Neural cell (in vitro differentiated cells): ENCODE measurements around the gene BET1L. TPM values are rescaled to one million over a fixed set of nuclear protein-coding genes. Genes with fewer than 3 reads are reported as not detected.

Experiments
- H2AFZ ChIP-seq: fragments of 200-600, 300-800 bp; sonication (generic), shearing (Covaris generic); 2 replicates; pipeline ENCODE4 v1.6.0; 2014; ENCODE audit warnings: low read depth, mild to moderate bottlenecking, antibody characterized with exemption, low read length, moderate library complexity
- H3F3A ChIP-seq: fragments of 200-600 bp; shearing (Covaris generic); 2 replicates; pipeline ENCODE4 v1.6.1; 2016; ENCODE audit warnings: mild to moderate bottlenecking, moderate library complexity, mixed read lengths, antibody characterized with exemption, low read length; ENCODE audit not compliant: insufficient read depth, poor library complexity, severe bottlenecking
- H3K27ac ChIP-seq: fragments of 200-600, 300-800 bp; sonication (generic), shearing (Covaris generic); 2 replicates; pipeline ENCODE4 v1.5.1; 2014; ENCODE audit warnings: mild to moderate bottlenecking, low read length, moderate library complexity
- H3K27me3 ChIP-seq: fragments of 300-800, 200-600 bp; sonication (generic), shearing (Covaris generic); 2 replicates; pipeline ENCODE4 v1.6.0; 2014; ENCODE audit warnings: mild to moderate bottlenecking, low read depth, low read length, moderate library complexity; ENCODE audit not compliant: insufficient read depth
- H3K36me3 ChIP-seq: fragments of 300-800, 200-600 bp; sonication (generic), shearing (Covaris generic); 2 replicates; pipeline ENCODE4 v1.5.1; 2014; ENCODE audit warnings: mild to moderate bottlenecking, antibody characterized with exemption, low read length, moderate library complexity; ENCODE audit not compliant: insufficient read depth
- H3K4me2 ChIP-seq: fragments of 300-800, 200-600 bp; sonication (generic), shearing (Covaris generic); 2 replicates; pipeline ENCODE4 v1.6.0; 2014; ENCODE audit warnings: mild to moderate bottlenecking, low read length
- H3K4me3 ChIP-seq: fragments of 300-800, 200-600 bp; sonication (generic), shearing (Covaris generic); 2 replicates; pipeline ENCODE4 v1.5.1; 2014; ENCODE audit warnings: mild to moderate bottlenecking, low read length, moderate library complexity
- H3K79me2 ChIP-seq: fragments of 200-600 bp; shearing (Covaris generic); replicated peaks from 2 replicates; pipeline ENCODE4 v1.6.0; 2014; ENCODE audit warnings: mild to moderate bottlenecking, low read length, moderate library complexity; ENCODE audit not compliant: insufficient read depth
- H3K9ac ChIP-seq: fragments of 300-800, 200-600 bp; sonication (generic), shearing (Covaris generic); 2 replicates; pipeline ENCODE4 v1.6.1; 2016; ENCODE audit warnings: mild to moderate bottlenecking, low read length, mixed read lengths
- H3K9me2 ChIP-seq: fragments of 200-600 bp; shearing (Covaris generic); 2 replicates; pipeline ENCODE4 v1.6.1; 2016; ENCODE audit warnings: mild to moderate bottlenecking, low read length, mixed read lengths; ENCODE audit not compliant: insufficient read depth
- H3K9me3 ChIP-seq: fragments of 200-600, 300-800 bp; sonication (generic), shearing (Covaris generic); 2 replicates; pipeline ENCODE4 v1.6.1; 2016; ENCODE audit warnings: mild to moderate bottlenecking, mixed run types, low read length, moderate library complexity, mixed read lengths
- H4K20me1 ChIP-seq: fragments of 200-600 bp; shearing (Covaris generic); 2 replicates; pipeline ENCODE4 v1.6.1; 2016; ENCODE audit warnings: mild to moderate bottlenecking, mixed run types; ENCODE audit not compliant: insufficient read depth
- EP300 ChIP-seq: fragments of 450-650 bp; conservative IDR thresholded peaks from 2 replicates; pipeline ENCODE4 v1.6.1; 2014; ENCODE audit warnings: antibody characterized with exemption, mild to moderate bottlenecking, moderate library complexity; ENCODE audit not compliant: poor library complexity, severe bottlenecking
- EZH2 ChIP-seq: fragments of 200-600, 300-800 bp; shearing (Covaris generic), sonication (generic); IDR thresholded peaks from 2 replicates; pipeline ENCODE4 v1.6.1; 2014; ENCODE audit warnings: antibody characterized with exemption, low read length, borderline replicate concordance, mild to moderate bottlenecking; ENCODE audit not compliant: insufficient read depth, poor library complexity, severe bottlenecking
- MXI1 ChIP-seq: fragments of 450-650 bp; conservative IDR thresholded peaks from 2 replicates; pipeline ENCODE4 v1.6.1; 2014; ENCODE audit warnings: antibody characterized with exemption, mild to moderate bottlenecking; ENCODE audit not compliant: poor library complexity, severe bottlenecking
- POLR2AphosphoS5 ChIP-seq: IDR thresholded peaks from 2 replicates; pipeline ENCODE4 v1.6.1; 2012
- RAD21 ChIP-seq: fragments of 450-650 bp; conservative IDR thresholded peaks from 2 replicates; pipeline ENCODE4 v1.6.1; 2014; ENCODE audit warnings: antibody characterized with exemption, mild to moderate bottlenecking, moderate library complexity
- REST ChIP-seq: IDR thresholded peaks from 2 replicates; pipeline ENCODE4 v1.6.1; 2012; ENCODE audit warnings: borderline replicate concordance
- SMC3 ChIP-seq: fragments of 450-650 bp; conservative IDR thresholded peaks from 2 replicates; pipeline ENCODE4 v1.6.1; 2014; ENCODE audit warnings: antibody characterized with exemption, mild to moderate bottlenecking, moderate library complexity; ENCODE audit not compliant: poor library complexity
- TAF1 ChIP-seq: IDR thresholded peaks from 2 replicates; pipeline ENCODE4 v1.6.1; 2012; ENCODE audit warnings: low read depth
- polyA plus RNA-seq: library from polyadenylated mRNA; depleted of rRNA; stranded (reverse); fragments of >200 nt; gene quantifications from 2 replicates; pipeline ENCODE4 v1.2.3, GENCODE V29; 2014
- TF ChIP-seq, protein P1 (sequence below): fragments of 450-650 bp; IDR thresholded peaks from 2 replicates; pipeline ENCODE4 v1.5.1; 2014; ENCODE audit warnings: antibody characterized with exemption, mild to moderate bottlenecking, moderate library complexity; ENCODE audit not compliant: poor library complexity, severe bottlenecking

Gene BET1L
- polyA plus RNA-seq, 1 donor from 2014 or later: 7.6 TPM

GRCh38 chr11:250274-250673, 43.1 kb upstream of the BET1L start:
- Histone ChIP-seq H3K27me3 (no peaks in the 10 kb centered on the region), H3K79me2 (no peaks in the 10 kb centered on the region), H3K9me3 (no peaks in the 10 kb centered on the region), H3K36me3 (no peaks in the 10 kb centered on the region), H3K9me2 (no peaks in the 10 kb centered on the region), H3F3A (no peaks in the 10 kb centered on the region), H3K9ac (no peak overlapping the region), H3K4me2 (no peak overlapping the region), H4K20me1 (no peaks in the 10 kb centered on the region), H3K27ac (no peak overlapping the region), H2AFZ (no peak overlapping the region), H3K4me3 (no peak overlapping the region)
- no peak for TF ChIP-seq SMC3
- no peak for TF ChIP-seq RAD21
- no peak for TF ChIP-seq TAF1
- TF ChIP-seq POLR2AphosphoS5: no peak
- no peak for TF ChIP-seq REST
- no peak for TF ChIP-seq MXI1
- no peak for TF ChIP-seq EZH2
- no peak for TF ChIP-seq EP300
- TF ChIP-seq, protein P1, sequence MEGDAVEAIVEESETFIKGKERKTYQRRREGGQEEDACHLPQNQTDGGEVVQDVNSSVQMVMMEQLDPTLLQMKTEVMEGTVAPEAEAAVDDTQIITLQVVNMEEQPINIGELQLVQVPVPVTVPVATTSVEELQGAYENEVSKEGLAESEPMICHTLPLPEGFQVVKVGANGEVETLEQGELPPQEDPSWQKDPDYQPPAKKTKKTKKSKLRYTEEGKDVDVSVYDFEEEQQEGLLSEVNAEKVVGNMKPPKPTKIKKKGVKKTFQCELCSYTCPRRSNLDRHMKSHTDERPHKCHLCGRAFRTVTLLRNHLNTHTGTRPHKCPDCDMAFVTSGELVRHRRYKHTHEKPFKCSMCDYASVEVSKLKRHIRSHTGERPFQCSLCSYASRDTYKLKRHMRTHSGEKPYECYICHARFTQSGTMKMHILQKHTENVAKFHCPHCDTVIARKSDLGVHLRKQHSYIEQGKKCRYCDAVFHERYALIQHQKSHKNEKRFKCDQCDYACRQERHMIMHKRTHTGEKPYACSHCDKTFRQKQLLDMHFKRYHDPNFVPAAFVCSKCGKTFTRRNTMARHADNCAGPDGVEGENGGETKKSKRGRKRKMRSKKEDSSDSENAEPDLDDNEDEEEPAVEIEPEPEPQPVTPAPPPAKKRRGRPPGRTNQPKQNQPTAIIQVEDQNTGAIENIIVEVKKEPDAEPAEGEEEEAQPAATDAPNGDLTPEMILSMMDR: no peak

DNA sequence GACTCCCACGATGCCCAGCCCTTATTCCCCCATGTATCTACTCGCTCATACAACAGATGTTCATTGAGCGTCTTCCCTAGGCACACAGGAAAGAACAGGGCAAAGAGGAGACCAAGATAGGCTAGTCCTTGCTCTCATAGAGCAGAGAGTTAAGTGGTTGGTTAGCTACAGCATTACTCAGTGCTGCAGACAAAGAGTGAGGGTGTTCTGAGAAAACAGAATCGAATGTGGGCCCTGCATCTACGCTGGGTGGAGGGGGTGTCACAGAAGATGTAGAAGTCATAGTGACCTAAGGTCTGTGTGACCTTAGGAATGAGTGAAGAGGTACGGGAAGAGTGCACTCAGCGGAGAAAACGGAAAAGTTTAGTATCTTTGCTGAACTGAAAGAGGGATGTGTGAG, 41.9 kb upstream of the BET1L start:
- Histone ChIP-seq H3K9me3 (no peaks in the 10 kb centered on the region), H3K9ac (no peak overlapping the region), H3F3A (no peaks in the 10 kb centered on the region), H3K9me2 (no peaks in the 10 kb centered on the region), H2AFZ (no peak overlapping the region), H3K27me3 (no peaks in the 10 kb centered on the region), H3K4me2 (no peak overlapping the region), H3K36me3 (no peaks in the 10 kb centered on the region), H3K4me3 (no peak overlapping the region), H3K27ac (no peak overlapping the region), H3K79me2 (no peaks in the 10 kb centered on the region), H4K20me1 (no peaks in the 10 kb centered on the region)
- TF ChIP-seq MXI1 (no peak), POLR2AphosphoS5 (no peak), SMC3 (no peak), EP300 (no peak), EZH2 (no peak), TAF1 (no peak), REST (no peak), RAD21 (no peak)
- TF ChIP-seq, protein P1: no peak
